ENCODE measurements around the gene EMSY. TPM values are rescaled to one million over a fixed set of nuclear protein-coding genes. Genes with fewer than 3 reads are reported as not detected.
"Not testable (repeated sequence)": the region's sequence is repeated elsewhere in the genome, so short reads cannot be mapped to it uniquely, and the experiment has no call there.

EMSY gene
- total RNA-seq, 1 experiment from 2014 or later = 33.3 TPM

GRCh38 chr11:76595091-76595490 is 150.3 kb downstream of the EMSY start:
- not testable (repeated sequence) for DNase-seq (ENCODE audit: low read depth)

GRCh38 chr11:76596652-76597051 is 151.8 kb downstream of the EMSY start:
- DNase-seq (ENCODE audit: low read depth) = no peak

- DNase-seq (ENCODE audit: low read depth) = no peak
Observed at GRCh38 chr11:76597533-76598425, 153.0 kb downstream of the EMSY start.

GRCh38 chr11:76598426-76598839 is 153.6 kb downstream of the EMSY start:
- peak; percentile 76 for DNase-seq (ENCODE audit: low read depth)

- peak; percentile 86 for DNase-seq (ENCODE audit: low read depth)
Observed at GRCh38 chr11:76599041-76600013, 154.5 kb downstream of the EMSY start.

GRCh38 chr11:76600124-76600655 is 155.4 kb downstream of the EMSY start:
- DNase-seq (ENCODE audit: low read depth) = no peak

GRCh38 chr11:76601272-76601671 is 156.5 kb downstream of the EMSY start:
- DNase-seq (ENCODE audit: low read depth) = no peak

GRCh38 chr11:76601724-76602123 is 156.9 kb downstream of the EMSY start:
- no peak for DNase-seq (ENCODE audit: low read depth)

- DNase-seq (ENCODE audit: low read depth) = peak; percentile 98
Observed at GRCh38 chr11:76602431-76602861, 157.6 kb downstream of the EMSY start.

Other genes with a start within 250 kb of the EMSY start
- 17.4 and 28.7 TPM in 2 replicates for gene WNT11, start 238.5 kb upstream of the EMSY start, total RNA-seq (2014; rRNA removed; shearing (Covaris generic))
- gene THAP12, start 63.9 kb upstream of the EMSY start, total RNA-seq (2014; rRNA removed; shearing (Covaris generic)) = 56.9 and 69.9 TPM in 2 replicates
- gene GVQW3, start 63.7 kb upstream of the EMSY start, total RNA-seq (2014; rRNA removed; shearing (Covaris generic)) = 2.5 and 3.6 TPM in 2 replicates
- gene LRRC32, start 225.7 kb downstream of the EMSY start, total RNA-seq (2014; rRNA removed; shearing (Covaris generic)) = 13.4 and 13.6 TPM in 2 replicates

All from RPMI7951 (cell line).